Measurements from ENCODE around the gene CYP1A1.
"Not testable (repeated sequence)": the region's sequence is repeated elsewhere in the genome, so short reads cannot be mapped to it uniquely, and the experiment has no call there.

CYP1A1 gene

DNA sequence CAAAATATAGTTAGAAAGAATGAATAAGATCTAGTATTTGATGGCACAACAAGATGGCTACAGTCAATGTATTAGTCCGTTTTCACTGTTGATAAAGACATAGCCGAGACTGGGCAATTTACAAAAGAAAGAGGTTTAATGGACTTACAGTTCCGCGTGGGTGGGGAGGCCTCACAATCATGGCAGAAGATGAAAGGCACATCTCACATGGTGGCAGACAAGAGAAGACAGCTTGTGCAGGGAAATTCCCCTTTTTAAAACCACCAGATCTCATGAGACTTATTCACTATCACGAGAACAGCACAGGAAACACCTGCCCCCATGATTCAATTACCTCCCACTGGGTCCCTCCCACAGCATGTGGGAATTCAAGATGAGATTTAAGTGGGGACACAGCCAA is 12.9 kb upstream of the CYP1A1 start:
- DNase-seq (ENCODE audit: low spot score), result not testable (repeated sequence)

DNA sequence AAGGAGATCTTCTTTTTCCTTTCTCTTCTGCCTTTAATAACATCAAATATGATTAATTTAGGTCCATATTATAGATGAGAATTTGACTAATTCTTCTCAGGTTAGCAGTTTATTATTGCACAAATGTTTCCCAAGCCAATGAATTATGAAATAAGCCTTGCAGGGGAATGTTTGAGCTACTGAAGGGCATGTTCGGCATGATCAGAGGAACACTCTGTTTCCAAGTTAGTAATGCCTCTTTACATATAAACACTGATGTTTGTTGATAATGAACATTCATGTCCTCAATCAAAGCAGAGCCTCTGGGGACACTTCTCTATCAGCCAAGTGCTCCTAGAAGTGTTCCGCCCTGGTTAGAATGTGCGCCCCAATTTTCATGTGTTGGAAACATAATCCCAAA is 10.0 kb upstream of the CYP1A1 start:
- DNase-seq (ENCODE audit: low spot score), result no peak

DNA sequence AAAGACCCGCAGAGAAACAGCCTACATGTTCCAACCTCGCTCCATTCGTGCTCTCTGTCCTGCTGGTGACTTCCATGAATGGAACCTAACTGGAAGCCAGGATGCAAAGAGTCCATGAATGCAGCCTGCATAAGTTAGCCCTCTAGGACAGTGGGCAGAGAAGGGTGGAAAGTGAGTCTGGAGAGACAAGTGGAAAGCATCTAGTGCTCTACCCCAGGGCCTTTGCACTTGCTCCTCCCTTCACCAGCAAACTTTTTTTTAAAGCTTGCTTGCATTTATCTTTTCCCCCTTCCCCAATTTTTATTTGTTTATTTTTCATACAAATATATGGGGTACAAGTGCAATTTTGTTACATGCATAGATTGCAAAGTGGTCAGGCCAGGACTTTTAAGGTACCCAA is 7.9 kb upstream of the CYP1A1 start:
- no peak for DNase-seq (ENCODE audit: low spot score)

DNA sequence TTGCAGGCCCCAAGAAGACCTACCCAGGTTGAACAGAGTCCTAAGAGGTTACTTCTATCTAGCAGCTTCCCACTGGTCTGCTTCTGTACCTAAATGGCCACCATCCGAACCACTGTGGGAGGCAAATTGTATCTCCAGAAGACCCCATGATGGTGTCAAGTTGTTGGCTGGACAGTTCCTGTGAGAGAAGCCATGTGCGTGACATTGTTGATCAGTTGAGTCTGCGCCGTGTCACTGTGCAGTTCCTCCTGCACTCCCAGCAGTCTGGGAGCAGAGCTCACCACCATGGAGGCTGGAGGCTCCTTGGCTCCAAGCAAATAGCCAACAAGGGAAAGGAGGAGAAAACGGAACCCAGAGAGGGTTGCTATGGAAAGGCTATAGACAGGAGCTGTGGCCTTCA is 7.5 kb upstream of the CYP1A1 start:
- DNase-seq (ENCODE audit: low spot score), result no peak

DNA sequence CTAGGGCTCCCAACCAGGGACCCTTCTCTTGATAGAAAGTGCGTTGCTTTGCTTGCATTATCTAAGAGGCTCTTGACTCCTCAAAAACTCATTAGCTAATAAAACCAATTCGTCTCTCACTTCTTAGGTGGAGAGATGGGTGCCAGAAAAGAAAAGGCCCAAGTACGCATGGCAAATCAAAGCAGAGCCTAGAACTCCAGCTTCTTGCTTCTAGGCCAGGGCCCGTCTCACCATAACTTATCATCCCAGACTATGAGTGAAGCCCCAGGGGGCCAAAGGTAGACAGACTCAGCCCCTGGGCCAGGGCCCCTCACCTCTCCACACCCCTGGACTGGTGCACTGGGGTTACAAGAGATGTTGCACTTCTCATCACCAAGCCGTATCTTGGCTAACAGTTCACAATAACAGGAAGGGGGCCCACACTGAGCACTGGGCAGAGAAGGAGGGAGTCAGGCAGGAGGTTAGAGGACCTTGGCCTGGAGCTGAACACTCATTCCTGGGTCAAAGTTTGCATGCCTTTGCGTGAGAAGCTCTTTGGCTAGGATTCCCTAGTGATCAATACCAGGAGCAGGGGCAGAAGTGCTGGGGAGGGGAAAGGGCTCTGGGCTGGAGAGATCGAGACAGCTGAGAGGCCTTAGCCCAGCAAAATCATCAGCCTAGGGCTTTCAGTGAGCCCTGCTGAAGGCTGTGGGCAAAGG is 5.4 kb upstream of the CYP1A1 start:
- DNase-seq (ENCODE audit: low spot score), result no peak

DNA sequence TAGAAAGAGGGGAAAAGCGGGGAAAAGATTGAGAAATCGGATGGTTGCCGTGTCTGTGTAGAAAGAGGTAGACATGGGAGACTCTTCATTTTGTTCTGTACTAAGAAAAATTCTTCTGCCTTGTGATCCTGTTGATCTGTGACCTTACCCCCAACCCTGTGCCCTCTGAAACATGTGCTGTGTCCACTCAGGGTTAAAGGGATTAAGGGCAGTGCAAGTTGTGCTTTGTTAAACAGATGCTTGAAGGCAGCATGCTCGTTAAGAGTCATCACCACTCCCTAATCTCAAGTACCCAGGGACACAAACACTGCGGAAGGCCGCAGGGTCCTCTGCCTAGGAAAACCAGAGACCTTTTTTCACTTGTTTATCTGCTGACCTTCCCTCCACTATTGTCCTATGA is 4.0 kb upstream of the CYP1A1 start:
- not testable (repeated sequence) for DNase-seq (ENCODE audit: low spot score)

DNA sequence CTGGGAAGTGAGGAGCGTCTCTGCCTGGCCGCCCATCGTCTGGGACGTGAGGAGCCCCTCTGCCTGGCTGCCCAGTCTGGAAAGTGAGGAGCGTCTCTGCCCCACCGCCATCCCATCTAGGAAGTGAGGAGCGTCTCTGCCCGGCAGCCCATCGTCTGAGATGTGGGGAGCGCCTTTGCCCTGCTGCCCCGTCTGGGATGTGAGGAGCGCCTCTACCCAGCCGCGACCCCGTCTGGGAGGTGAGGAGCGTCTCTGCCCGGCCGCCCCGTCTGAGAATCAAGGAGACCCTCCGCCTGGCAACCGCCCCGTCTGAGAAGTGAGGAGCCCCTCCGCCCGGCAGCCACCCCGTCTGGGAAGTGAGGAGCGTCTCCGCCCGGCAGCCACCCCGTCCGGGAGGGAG is 3.4 kb upstream of the CYP1A1 start:
- not testable (repeated sequence) for DNase-seq (ENCODE audit: low spot score)

DNA sequence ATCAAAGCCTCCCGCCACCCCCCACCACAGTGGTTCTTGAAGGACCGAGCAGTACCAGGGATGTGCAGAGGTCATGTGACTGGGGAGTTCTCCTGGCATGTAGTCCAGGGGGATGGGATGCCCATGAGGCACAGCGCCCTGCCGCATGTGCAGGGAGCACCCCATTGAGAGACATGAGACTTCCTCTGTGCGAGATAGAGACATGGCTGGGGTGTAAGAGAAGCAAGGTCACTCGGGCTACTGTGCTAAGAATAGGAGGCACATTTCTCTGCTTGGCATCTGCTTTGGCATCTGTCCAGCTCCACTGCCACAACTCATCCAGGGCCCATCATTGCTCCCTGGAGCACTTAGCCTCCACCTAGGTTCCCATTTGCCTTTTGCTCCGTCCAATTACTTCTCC is 2.4 kb upstream of the CYP1A1 start:
- DNase-seq (ENCODE audit: low spot score), result no peak

DNA sequence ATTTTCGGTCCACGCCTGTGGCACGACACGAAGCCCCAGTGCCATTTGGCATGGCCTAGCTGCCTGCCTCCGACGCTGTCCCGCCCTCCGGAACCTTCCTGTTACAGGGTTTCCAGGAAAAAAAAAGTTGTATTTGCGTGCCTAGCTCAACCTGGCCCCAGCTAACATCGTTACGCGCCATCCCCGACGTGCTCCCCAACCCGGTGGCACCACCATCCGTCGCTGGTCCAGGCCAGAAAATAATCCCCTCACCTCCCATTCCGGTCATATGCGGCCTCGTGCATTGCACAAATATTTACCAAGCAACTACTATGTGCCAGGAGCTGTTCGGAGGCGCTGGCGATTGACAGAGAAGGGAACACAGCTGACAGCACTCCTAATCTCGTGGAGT is 1.4 kb upstream of the CYP1A1 start:
- no peak for DNase-seq (ENCODE audit: low spot score)

DNA sequence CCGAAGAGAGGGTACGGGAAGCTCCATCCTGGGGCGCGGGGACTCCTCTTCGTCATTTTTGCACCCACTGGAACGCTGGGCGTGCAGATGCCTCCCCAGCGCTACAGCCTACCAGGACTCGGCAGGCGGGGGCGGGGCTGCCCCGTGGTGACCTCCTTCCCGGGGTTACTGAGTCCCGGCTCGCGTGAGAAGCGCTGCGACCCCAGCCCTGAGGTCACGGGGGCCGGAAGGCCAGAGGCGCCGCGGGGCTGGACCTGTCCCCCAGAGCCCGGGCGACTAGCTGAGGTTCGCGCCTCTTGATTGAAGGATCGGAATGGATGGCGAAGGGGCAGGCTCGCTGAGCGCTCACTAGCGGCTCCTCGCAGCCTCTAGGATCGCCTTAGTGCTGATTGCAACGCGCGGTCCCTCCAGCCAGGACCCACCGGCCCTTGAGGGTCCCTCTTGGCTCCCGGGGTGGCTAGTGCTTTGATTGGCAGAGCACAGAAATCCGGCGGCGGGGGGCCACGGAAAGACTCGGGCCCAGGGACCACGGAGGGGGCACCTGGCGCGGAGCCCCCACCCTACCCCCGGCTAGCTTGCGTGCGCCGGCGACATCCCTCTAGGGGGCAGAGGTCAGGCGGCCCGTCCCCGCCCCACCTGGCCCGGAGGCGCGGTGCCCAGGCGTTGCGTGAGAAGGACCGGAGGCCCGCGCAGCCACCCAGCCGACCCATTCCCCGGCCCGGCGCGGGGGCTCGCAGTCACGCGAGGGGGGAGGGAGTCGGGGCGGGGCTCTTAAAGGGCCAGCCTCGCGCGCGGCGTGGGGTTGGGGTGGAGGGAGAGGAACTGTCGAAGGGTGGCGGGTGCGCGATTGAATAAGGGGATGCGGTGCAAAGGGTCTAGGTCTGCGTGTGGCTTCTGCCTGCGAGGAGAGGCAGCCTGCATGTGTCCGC is 781 bp upstream of the CYP1A1 start:
- no peak for DNase-seq (ENCODE audit: low spot score)

DNA sequence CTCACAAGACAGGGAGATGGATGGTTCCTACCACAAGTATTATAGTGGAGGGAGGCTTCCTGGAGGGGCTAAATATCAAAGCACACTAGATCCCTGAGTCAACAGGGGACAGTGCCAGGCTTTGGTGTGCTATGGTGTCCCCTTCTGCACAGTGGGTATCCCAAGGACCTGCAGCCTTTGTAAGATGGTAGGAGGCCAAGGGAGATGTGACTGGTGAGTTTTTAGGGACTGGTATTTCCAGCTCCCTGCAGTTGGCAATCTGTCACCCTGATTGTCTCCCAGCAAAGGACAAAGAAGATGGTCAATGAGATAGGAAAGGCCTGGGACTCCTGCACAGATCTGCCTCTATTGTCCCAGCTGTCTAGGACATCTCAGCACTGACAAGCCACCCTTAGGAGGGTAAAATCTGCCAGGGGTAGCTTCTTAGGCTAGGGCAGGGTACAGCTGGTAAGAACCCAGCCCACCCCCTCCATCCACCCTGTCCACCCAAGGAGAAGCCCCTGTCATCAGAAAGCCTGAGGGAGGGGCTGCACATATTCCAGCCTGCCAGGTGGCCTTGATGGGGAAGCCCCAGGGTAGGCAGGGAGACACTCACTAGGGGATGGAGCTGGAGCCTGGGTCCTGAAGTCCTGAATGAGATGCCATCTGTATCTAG is 631 bp downstream of the CYP1A1 start:
- no peak for DNase-seq (ENCODE audit: low spot score)

DNA sequence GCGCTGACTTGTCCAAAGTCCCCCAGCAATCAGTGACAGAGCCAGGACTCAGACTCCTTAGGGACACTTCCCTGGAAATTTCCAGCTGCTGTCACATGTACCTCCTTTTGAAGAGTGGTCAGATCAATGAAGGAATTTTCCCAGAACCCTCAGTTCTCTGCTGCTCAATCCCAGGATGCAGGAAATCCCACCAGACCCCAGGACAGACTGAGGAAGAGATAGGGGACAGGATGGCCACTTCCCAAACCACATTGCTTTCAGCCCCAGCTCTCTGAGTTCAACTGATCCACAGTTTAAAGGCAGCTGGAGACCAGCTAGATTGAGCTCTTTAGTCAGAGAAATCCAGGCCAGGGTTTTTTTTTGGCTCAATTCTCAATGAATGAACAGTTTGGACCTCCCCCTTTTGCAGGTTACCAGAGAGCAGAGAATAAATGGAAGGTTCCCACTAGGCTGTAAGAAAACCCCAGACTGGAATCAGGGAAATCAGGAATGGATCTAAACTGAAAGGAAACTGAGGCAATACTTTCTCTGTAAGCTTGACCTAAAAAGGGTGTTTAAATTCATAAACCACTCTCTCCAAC is 1.5 kb downstream of the CYP1A1 start:
- DNase-seq (ENCODE audit: low spot score), result peak; percentile 58

DNA sequence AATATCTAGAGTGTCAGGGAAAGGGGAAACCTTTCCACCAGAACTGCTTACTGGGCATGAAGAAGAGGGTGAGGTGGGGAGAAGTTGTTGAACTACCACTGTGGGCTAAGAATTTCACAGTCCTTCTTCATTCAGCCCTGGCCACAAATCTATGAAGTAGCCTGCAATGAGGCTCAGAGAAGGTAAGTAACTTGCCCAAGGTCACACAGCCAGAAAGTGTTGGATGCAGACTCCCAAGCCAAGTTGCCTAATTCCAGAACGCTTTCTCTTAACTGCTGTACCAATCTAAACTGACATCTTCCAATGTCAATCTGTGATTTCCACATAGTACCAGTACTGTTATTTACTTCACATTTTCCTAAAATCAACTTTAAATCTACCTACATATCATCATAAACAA is 2.1 kb downstream of the CYP1A1 start:
- DNase-seq (ENCODE audit: low spot score), result no peak

DNA sequence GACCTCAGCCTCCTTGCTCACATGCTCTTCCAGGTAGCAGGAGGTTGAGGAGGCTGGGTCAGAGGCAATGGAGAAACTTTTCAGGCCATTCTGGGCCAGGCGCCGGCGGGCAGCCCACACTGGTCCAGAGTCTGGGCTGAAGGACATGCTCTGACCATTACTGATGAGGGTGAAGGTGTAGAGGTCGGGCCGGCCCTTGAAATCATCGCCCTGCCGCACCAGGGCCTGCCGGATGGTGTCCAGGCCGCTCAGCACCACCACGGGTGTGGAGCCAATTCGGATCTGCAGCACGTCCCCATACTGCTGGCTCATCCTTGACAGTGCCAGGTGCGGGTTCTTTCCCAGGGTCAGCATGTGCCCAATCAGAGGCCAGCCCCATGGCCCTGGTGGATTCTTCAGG is 2.7 kb downstream of the CYP1A1 start:
- no peak for DNase-seq (ENCODE audit: low spot score)

DNA sequence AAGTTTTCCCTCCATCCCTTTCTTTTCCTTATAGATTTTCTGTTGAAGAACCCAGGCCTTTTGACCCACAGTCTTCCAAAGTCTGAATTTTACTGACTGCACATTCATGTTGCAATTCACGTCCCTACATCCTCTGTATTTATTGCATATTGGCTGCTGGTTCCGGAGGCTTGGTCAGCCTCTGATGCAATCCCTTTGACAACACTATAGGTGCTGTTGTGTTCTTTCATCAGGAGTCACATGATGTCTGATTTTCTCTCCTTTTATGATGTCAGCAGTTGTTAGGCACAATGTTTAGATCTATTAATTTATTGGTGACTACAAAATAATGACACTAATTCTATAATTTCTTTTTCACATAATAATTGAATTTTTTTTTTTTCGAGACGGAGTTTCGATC is 8.7 kb downstream of the CYP1A1 start:
- no peak for DNase-seq (ENCODE audit: low spot score)

DNA sequence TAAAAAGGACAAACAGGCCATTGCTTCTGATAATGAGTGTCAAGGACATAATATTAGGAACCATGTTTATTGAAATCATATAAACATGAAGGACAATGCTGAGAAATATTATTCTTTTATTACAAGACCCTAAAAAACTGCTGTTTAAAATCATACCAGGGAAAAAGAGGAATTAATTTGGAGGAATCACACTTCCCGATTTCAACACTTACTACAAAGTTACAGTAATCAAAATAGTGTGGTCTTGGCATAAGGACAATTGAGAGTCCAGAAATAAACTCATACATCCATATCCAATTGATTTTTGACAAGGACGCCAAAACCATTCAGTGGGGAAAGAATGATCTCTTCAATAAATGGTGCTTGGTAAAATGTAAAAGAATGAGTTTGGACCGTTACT is 13.0 kb downstream of the CYP1A1 start:
- no peak for DNase-seq (ENCODE audit: low spot score)

DNA sequence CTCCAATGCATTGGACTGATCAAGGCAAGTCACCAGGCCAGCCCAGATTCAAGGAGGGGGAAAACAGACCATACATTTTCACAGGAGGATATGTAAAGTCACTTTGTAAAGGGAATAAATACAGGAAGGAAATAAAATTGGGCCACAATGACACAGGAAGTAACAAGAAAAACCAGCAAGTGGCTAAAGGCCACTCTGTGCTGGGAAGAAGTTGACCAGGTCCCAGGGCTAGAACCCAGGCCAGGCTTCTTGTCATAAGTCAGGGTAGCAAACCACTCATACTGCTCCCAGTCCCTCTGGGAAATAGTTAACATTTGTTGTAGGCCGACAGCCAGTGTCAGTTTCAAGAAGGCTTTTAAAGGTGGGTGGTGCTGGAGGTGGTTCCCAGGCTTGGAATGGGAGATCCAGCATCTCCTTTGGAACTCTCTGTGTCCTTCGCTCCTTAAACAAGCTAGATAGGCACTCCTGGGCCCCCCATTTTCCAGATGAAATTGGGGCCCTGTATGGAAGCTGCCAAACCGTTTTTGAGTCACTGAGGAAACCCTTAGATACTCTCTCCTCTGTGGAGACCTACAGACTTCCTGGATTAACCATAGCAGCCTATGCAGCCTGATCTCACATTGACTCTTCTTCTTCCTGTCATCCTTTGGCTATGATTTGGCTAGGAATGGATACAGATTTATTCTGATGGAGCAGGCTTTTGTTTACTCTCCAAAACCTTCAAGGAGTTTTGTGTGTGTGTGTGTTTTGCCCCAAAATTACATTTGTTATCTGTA is 14.8 kb downstream of the CYP1A1 start:
- DNase-seq (ENCODE audit: low spot score), result no peak

DNA sequence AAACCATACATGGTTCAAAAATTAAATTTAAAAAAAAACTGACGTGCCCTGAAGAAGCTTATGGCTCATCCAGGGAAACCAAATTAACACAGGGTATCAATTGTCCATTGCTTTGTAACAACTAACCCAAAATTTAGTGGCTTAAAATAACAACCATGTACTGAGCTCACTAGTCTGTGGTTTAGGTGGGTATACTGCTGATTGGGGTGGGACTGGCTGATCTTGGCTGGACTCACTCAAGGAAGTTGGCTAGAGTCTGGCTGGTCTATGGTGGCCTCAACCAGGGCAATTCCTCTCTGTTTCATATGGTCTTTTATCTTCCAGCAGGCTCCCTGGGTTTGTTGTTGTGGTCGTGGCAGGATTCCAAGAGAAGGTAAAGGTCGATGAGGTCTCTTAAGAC is 15.4 kb downstream of the CYP1A1 start:
- no peak for DNase-seq (ENCODE audit: low spot score)

DNA sequence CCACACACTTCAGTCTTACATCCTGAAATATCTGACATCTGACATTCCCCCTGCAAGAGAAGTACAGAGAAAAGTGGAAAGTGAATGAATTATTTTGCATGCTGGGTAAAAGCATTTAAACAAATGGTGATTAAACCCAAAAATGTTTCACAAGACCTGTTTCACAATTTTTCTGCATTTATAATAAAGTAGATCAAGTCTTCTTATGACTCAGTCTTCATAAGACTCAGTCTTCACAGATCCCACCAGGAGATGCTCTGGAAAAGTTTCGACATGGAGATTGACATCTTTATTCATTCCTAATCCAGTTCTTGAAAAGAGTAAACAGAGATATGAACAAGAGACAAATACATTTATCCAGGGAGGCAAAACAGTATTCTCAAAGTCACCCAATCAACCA is 16.3 kb downstream of the CYP1A1 start:
- DNase-seq (ENCODE audit: low spot score), result no peak

DNA sequence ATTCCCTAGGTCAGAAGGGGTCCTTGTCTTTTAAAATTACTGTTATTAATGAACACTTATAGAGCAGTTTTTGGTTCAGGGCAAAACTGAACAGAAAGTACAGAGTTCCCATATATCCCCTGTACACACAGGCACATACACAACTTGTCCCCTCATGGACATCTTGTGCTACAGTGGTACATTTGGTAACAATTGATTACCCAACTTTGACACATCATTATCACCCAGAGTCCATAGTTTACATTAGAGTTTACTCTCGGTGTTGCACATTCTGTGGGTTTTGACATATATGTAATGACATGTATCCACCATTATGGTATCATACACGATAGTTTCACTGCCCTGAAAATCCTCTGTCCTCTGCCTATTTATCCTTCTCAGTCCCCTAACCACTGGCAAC is 28.5 kb downstream of the CYP1A1 start:
- no peak for DNase-seq (ENCODE audit: low spot score)

DNA sequence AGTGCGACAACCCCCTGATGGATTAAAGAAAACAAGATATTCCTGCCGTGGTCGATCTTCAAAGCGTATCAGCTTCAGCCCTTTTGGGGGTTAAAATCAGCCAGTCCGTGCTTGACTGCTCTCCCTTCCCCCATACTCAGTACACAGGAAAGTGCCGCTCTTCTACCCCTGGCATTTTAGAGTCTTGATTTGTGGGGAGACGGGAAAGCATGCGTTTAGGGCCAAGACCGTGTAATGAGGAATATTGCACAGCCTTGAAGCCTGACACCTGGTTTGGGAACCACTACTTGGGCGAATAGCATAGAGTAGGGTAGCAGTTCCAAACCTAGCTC is 29.0 kb downstream of the CYP1A1 start:
- DNase-seq (ENCODE audit: low spot score), result no peak

Data from COLO829 (cell line).